ENCODE measurements around the gene GRK6. TPM values are rescaled to one million over a fixed set of nuclear protein-coding genes. Genes with fewer than 3 reads are reported as not detected.

Gene GRK6
- polyA plus RNA-seq, 1 donor = 16.6 TPM

- H3K9me3 ChIP-seq (ENCODE audit: control insufficient read depth, low read depth, low read length) = no peaks in the 10 kb centered on the region
- no peaks in the 10 kb centered on the region for H3K27me3 ChIP-seq (ENCODE audit: control insufficient read depth, insufficient read depth, low read length)
- no peak overlapping the region for H3K27ac ChIP-seq (ENCODE audit: low read length)
- H3K36me3 ChIP-seq (ENCODE audit: control insufficient read depth, insufficient read depth, low read length) = peaks cover 17% of the 10 kb centered on the region
- peak overlapping the region; percentile 54 for H3K4me3 ChIP-seq (ENCODE audit: low read length)
- WGBS (ENCODE audit: insufficient coverage, low lambda C conversion rate) = no CpG with 5 or more reads among the region's 11 CpGs
- peaks cover 16% of the 10 kb centered on the region for H3K4me1 ChIP-seq (ENCODE audit: control insufficient read depth, insufficient read depth, low read length)
- peak in 1 of 2 donors; percentile 48 for DNase-seq
Observed at GRCh38 chr5:177427211-177427822, 841 bp downstream of the GRK6 start.

- Histone ChIP-seq H3K36me3 (ENCODE audit: control insufficient read depth, insufficient read depth, low read length) (peaks cover 24% of the 10 kb centered on the region), H3K27ac (ENCODE audit: low read length) (no peak overlapping the region), H3K27me3 (ENCODE audit: control insufficient read depth, insufficient read depth, low read length) (no peaks in the 10 kb centered on the region), H3K4me1 (ENCODE audit: control insufficient read depth, insufficient read depth, low read length) (peaks cover 16% of the 10 kb centered on the region), H3K9me3 (ENCODE audit: control insufficient read depth, low read depth, low read length) (no peaks in the 10 kb centered on the region), H3K4me3 (ENCODE audit: low read length) (no peak overlapping the region)
- WGBS (ENCODE audit: insufficient coverage, low lambda C conversion rate) = no CpG with 5 or more reads among the region's 11 CpGs
- no peak for DNase-seq
Observed at GRCh38 chr5:177427919-177428573, 1.6 kb downstream of the GRK6 start.

- no peak for DNase-seq
- Histone ChIP-seq H3K27me3 (ENCODE audit: control insufficient read depth, insufficient read depth, low read length) (no peaks in the 10 kb centered on the region), H3K27ac (ENCODE audit: low read length) (no peak overlapping the region), H3K4me3 (ENCODE audit: low read length) (no peak overlapping the region), H3K36me3 (ENCODE audit: control insufficient read depth, insufficient read depth, low read length) (peaks cover 30% of the 10 kb centered on the region), H3K9me3 (ENCODE audit: control insufficient read depth, low read depth, low read length) (no peaks in the 10 kb centered on the region), H3K4me1 (ENCODE audit: control insufficient read depth, insufficient read depth, low read length) (peaks cover 16% of the 10 kb centered on the region)
- WGBS (ENCODE audit: insufficient coverage, low lambda C conversion rate) = 100% methylated on average over 1 of the region's 10 CpGs
Observed at GRCh38 chr5:177428574-177429217, 2.2 kb downstream of the GRK6 start.

GRCh38 chr5:177429248-177430040 is 3.0 kb downstream of the GRK6 start:
- no CpG with 5 or more reads among the region's 6 CpGs for WGBS (ENCODE audit: insufficient coverage, low lambda C conversion rate)
- H3K9me3 ChIP-seq (ENCODE audit: control insufficient read depth, low read depth, low read length) = no peaks in the 10 kb centered on the region
- H3K27ac ChIP-seq (ENCODE audit: low read length) = no peak overlapping the region
- H3K27me3 ChIP-seq (ENCODE audit: control insufficient read depth, insufficient read depth, low read length) = no peaks in the 10 kb centered on the region
- peaks cover 16% of the 10 kb centered on the region for H3K4me1 ChIP-seq (ENCODE audit: control insufficient read depth, insufficient read depth, low read length)
- no peak for DNase-seq
- H3K36me3 ChIP-seq (ENCODE audit: control insufficient read depth, insufficient read depth, low read length) = peaks cover 37% of the 10 kb centered on the region
- H3K4me3 ChIP-seq (ENCODE audit: low read length) = no peak overlapping the region

GRCh38 chr5:177430140-177430951 is 3.9 kb downstream of the GRK6 start:
- H3K36me3 ChIP-seq (ENCODE audit: control insufficient read depth, insufficient read depth, low read length) = peaks cover 46% of the 10 kb centered on the region
- no peak overlapping the region for H3K27ac ChIP-seq (ENCODE audit: low read length)
- whole genome bisulfite sequencing (ENCODE audit: insufficient coverage, low lambda C conversion rate) = no CpG with 5 or more reads among the region's 26 CpGs
- H3K4me1 ChIP-seq (ENCODE audit: control insufficient read depth, insufficient read depth, low read length) = peaks cover 15% of the 10 kb centered on the region
- H3K27me3 ChIP-seq (ENCODE audit: control insufficient read depth, insufficient read depth, low read length) = no peaks in the 10 kb centered on the region
- no peaks in the 10 kb centered on the region for H3K9me3 ChIP-seq (ENCODE audit: control insufficient read depth, low read depth, low read length)
- H3K4me3 ChIP-seq (ENCODE audit: low read length) = no peak overlapping the region
- DNase-seq = no peak

- no CpG with 5 or more reads among the region's 7 CpGs for WGBS (ENCODE audit: insufficient coverage, low lambda C conversion rate)
Observed at GRCh38 chr5:177430972-177431316, 4.5 kb downstream of the GRK6 start.

GRCh38 chr5:177431317-177432142 is 5.1 kb downstream of the GRK6 start:
- Histone ChIP-seq H3K4me1 (ENCODE audit: control insufficient read depth, insufficient read depth, low read length) (peaks cover 11% of the 10 kb centered on the region), H3K27ac (ENCODE audit: low read length) (no peak overlapping the region)

More at GRCh38 chr5:177430972-177431316, 4.5 kb downstream of the GRK6 start:
- Histone ChIP-seq H3K4me1 (ENCODE audit: control insufficient read depth, insufficient read depth, low read length) (peaks cover 11% of the 10 kb centered on the region), H3K27me3 (ENCODE audit: control insufficient read depth, insufficient read depth, low read length) (no peaks in the 10 kb centered on the region), H3K36me3 (ENCODE audit: control insufficient read depth, insufficient read depth, low read length) (peaks cover 51% of the 10 kb centered on the region), H3K9me3 (ENCODE audit: control insufficient read depth, low read depth, low read length) (no peaks in the 10 kb centered on the region), H3K4me3 (ENCODE audit: low read length) (no peak overlapping the region), H3K27ac (ENCODE audit: low read length) (no peak overlapping the region)
- DNase-seq = no peak

GRCh38 chr5:177432143-177432838 is 5.8 kb downstream of the GRK6 start:
- Histone ChIP-seq H3K4me3 (ENCODE audit: low read length) (no peak overlapping the region), H3K36me3 (ENCODE audit: control insufficient read depth, insufficient read depth, low read length) (peaks cover 59% of the 10 kb centered on the region), H3K9me3 (ENCODE audit: control insufficient read depth, low read depth, low read length) (no peaks in the 10 kb centered on the region), H3K27me3 (ENCODE audit: control insufficient read depth, insufficient read depth, low read length) (no peaks in the 10 kb centered on the region), H3K4me1 (ENCODE audit: control insufficient read depth, insufficient read depth, low read length) (peaks cover 8% of the 10 kb centered on the region), H3K27ac (ENCODE audit: low read length) (no peak overlapping the region)
- no peak for DNase-seq
- WGBS (ENCODE audit: insufficient coverage, low lambda C conversion rate) = no CpG with 5 or more reads among the region's 18 CpGs

More at GRCh38 chr5:177431317-177432142, 5.1 kb downstream of the GRK6 start:
- no peak overlapping the region for H3K4me3 ChIP-seq (ENCODE audit: low read length)
- no peak for DNase-seq
- H3K9me3 ChIP-seq (ENCODE audit: control insufficient read depth, low read depth, low read length) = no peaks in the 10 kb centered on the region
- WGBS (ENCODE audit: insufficient coverage, low lambda C conversion rate) = no CpG with 5 or more reads among the region's 29 CpGs
- peaks cover 56% of the 10 kb centered on the region for H3K36me3 ChIP-seq (ENCODE audit: control insufficient read depth, insufficient read depth, low read length)
- H3K27me3 ChIP-seq (ENCODE audit: control insufficient read depth, insufficient read depth, low read length) = no peaks in the 10 kb centered on the region

Data from large intestine (tissue), 3 donors.